ENCODE data around the gene CHST13.

- TF ChIP-seq ZFX (IDR thresholded peaks at IDR 0.05) (no peak), SIN3A (IDR thresholded peaks at IDR 0.05; ENCODE audit: low read depth) (no peak), EZH2 (IDR thresholded peaks at IDR 0.05) (no peak)
- TF ChIP-seq, protein P1, sequence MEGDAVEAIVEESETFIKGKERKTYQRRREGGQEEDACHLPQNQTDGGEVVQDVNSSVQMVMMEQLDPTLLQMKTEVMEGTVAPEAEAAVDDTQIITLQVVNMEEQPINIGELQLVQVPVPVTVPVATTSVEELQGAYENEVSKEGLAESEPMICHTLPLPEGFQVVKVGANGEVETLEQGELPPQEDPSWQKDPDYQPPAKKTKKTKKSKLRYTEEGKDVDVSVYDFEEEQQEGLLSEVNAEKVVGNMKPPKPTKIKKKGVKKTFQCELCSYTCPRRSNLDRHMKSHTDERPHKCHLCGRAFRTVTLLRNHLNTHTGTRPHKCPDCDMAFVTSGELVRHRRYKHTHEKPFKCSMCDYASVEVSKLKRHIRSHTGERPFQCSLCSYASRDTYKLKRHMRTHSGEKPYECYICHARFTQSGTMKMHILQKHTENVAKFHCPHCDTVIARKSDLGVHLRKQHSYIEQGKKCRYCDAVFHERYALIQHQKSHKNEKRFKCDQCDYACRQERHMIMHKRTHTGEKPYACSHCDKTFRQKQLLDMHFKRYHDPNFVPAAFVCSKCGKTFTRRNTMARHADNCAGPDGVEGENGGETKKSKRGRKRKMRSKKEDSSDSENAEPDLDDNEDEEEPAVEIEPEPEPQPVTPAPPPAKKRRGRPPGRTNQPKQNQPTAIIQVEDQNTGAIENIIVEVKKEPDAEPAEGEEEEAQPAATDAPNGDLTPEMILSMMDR (IDR thresholded peaks at IDR 0.05 in 2 of 3, conservative IDR thresholded peaks at IDR 0.05 in 1 of 3; ENCODE audit: borderline replicate concordance in 1 of 3, insufficient read depth in 1 of 3, low read depth in 2 of 3, low read length in 2 of 3) = no peak
Measured at GRCh38 chr3:126480861-126481260, 43.1 kb upstream of the CHST13 start.

Data from HCT116 (cell line).